ENCODE measurements around the gene WFDC13.

DNA sequence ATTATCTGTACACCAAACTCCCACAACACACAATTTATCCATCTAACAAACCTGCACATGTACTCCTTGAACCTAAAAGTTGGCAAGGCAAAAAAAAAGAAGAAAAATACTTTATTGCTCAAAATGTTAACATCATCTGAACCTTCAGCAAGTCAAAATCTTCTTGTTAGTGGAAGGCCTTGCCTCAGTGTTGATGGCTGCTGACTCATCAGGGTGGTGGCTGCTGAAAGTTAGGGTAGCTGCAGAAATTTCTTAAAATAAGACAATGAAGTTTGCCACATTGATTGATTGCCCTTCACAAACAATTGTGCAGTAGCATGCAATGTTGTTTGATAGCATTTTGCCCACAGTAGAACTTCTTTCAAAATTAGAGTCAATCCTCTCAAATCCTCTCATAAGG lies 29.1 kb upstream of the WFDC13 start:
- TF ChIP-seq POLR2AphosphoS5 (IDR thresholded peaks at IDR 0.05) (no peak), POLR2A (IDR thresholded peaks at IDR 0.05) (no peak)
- TF ChIP-seq, protein P1, sequence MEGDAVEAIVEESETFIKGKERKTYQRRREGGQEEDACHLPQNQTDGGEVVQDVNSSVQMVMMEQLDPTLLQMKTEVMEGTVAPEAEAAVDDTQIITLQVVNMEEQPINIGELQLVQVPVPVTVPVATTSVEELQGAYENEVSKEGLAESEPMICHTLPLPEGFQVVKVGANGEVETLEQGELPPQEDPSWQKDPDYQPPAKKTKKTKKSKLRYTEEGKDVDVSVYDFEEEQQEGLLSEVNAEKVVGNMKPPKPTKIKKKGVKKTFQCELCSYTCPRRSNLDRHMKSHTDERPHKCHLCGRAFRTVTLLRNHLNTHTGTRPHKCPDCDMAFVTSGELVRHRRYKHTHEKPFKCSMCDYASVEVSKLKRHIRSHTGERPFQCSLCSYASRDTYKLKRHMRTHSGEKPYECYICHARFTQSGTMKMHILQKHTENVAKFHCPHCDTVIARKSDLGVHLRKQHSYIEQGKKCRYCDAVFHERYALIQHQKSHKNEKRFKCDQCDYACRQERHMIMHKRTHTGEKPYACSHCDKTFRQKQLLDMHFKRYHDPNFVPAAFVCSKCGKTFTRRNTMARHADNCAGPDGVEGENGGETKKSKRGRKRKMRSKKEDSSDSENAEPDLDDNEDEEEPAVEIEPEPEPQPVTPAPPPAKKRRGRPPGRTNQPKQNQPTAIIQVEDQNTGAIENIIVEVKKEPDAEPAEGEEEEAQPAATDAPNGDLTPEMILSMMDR (IDR thresholded peaks at IDR 0.05), result no peak

Measured in prostate gland (tissue), 2 donors.